GM19023 (cell line): ENCODE measurements around the gene SYTL4.
"Not testable (repeated sequence)": the region's sequence is repeated elsewhere in the genome, so short reads cannot be mapped to it uniquely, and the experiment has no call there.

Experiments used
- ATAC-seq: cut with Tn5 transposase; IDR thresholded peaks from one replicate; pipeline ENCODE4 v1.9.1; 2021; ENCODE audit warnings: mild to moderate bottlenecking, moderate library complexity; ENCODE audit not compliant: unreplicated experiment

Gene SYTL4

GRCh38 chrX:100731441-100732281 lies at the start of gene SYTL4:
Gene SYTL4, minus strand, starts transcription at chrX:100732121. Its CDS starts 30,084 bp downstream, at chrX:100702037.
- ATAC-seq: no peak

GRCh38 chrX:100769439-100769838 lies 37.5 kb upstream of the SYTL4 start:
- ATAC-seq: not testable (repeated sequence)

GRCh38 chrX:100768679-100769338 lies 36.9 kb upstream of the SYTL4 start:
- ATAC-seq: peak; percentile 66

GRCh38 chrX:100750883-100751282 lies 19.0 kb upstream of the SYTL4 start:
- no peak for ATAC-seq

- no peak for ATAC-seq
Measured at GRCh38 chrX:100748108-100748507, 16.2 kb upstream of the SYTL4 start.

GRCh38 chrX:100747703-100748102 lies 15.8 kb upstream of the SYTL4 start:
- ATAC-seq: no peak

- no peak for ATAC-seq
Measured at GRCh38 chrX:100747090-100747489, 15.2 kb upstream of the SYTL4 start.

- no peak for ATAC-seq
Measured at GRCh38 chrX:100745806-100746537, 14.1 kb upstream of the SYTL4 start.

- no peak for ATAC-seq
Measured at GRCh38 chrX:100745205-100745604, 13.3 kb upstream of the SYTL4 start.

- no peak for ATAC-seq
Measured at GRCh38 chrX:100743009-100743607, 11.2 kb upstream of the SYTL4 start.

- ATAC-seq: not testable (repeated sequence)
Measured at GRCh38 chrX:100724006-100724405, 7.9 kb downstream of the SYTL4 start.

- no peak for ATAC-seq
Measured at GRCh38 chrX:100721328-100721727, 10.6 kb downstream of the SYTL4 start.

GRCh38 chrX:100720301-100720700 lies 11.6 kb downstream of the SYTL4 start:
- no peak for ATAC-seq

GRCh38 chrX:100719139-100719538 lies 12.8 kb downstream of the SYTL4 start:
- no peak for ATAC-seq

- no peak for ATAC-seq
Measured at GRCh38 chrX:100717363-100717762, 14.6 kb downstream of the SYTL4 start.

- ATAC-seq: no peak
Measured at GRCh38 chrX:100710816-100711215, 21.1 kb downstream of the SYTL4 start.

GRCh38 chrX:100704581-100705203 lies 27.2 kb downstream of the SYTL4 start:
- no peak for ATAC-seq

- ATAC-seq: no peak
Measured at GRCh38 chrX:100700809-100701208, 31.1 kb downstream of the SYTL4 start.

GRCh38 chrX:100698551-100698950 lies 33.4 kb downstream of the SYTL4 start:
- ATAC-seq: no peak

GRCh38 chrX:100696699-100697351 lies 35.1 kb downstream of the SYTL4 start:
- ATAC-seq: no peak
